Glutamatergic neuron (in vitro differentiated cells): ENCODE results near the gene HPCA. TPM values are rescaled to one million over a fixed set of nuclear protein-coding genes. Genes with fewer than 3 reads are reported as not detected.

Experiments used
- DNase-seq: peaks from one replicate; pipeline ENCODE4 v3.0.0; 2022
- H3K27ac Mint-ChIP-seq: one replicate; pipeline ENCODE4 v1.8.0; 2020; ENCODE audit warnings: mild to moderate bottlenecking, mixed read lengths, inconsistent platforms; ENCODE audit not compliant: unreplicated experiment
- H3K27me3 Mint-ChIP-seq: one replicate; pipeline ENCODE4 v1.8.0; 2020; ENCODE audit warnings: mild to moderate bottlenecking, moderate library complexity, mixed read lengths, inconsistent platforms; ENCODE audit not compliant: unreplicated experiment
- H3K36me3 Mint-ChIP-seq: one replicate; pipeline ENCODE4 v1.8.0; 2020; ENCODE audit warnings: mild to moderate bottlenecking, mixed read lengths, inconsistent platforms; ENCODE audit not compliant: unreplicated experiment
- H3K4me1 Mint-ChIP-seq: one replicate; pipeline ENCODE4 v1.8.0; 2020; ENCODE audit warnings: mild to moderate bottlenecking, low read depth, mixed read lengths, inconsistent platforms; ENCODE audit not compliant: unreplicated experiment
- H3K4me3 Mint-ChIP-seq: one replicate; pipeline ENCODE4 v1.8.0; 2020; ENCODE audit warnings: mild to moderate bottlenecking, mixed read lengths, inconsistent platforms; ENCODE audit not compliant: unreplicated experiment
- H3K9me3 Mint-ChIP-seq: one replicate; pipeline ENCODE4 v1.8.0; 2020; ENCODE audit warnings: mild to moderate bottlenecking, moderate library complexity, mixed read lengths, inconsistent platforms; ENCODE audit not compliant: unreplicated experiment
- total RNA-seq: library from RNA; stranded (reverse); fragmentation: NEBNext Ultra II Directional; extraction: Animal tissue kit (Norgen Biotek cat#: 25700); gene quantifications from one replicate; pipeline ENCODE4 v1.2.1, GENCODE V29; 2021; ENCODE audit not compliant: unreplicated experiment
- TF ChIP-seq, protein P1 (sequence below): fragments of 200-600 bp; sonication (generic); IDR thresholded peaks from one replicate; pipeline ENCODE4 v1.5.0; 2021; ENCODE audit not compliant: partially characterized antibody, unreplicated experiment

HPCA gene
- total RNA-seq, 1 donor from 2014 or later = 156 TPM

DNA sequence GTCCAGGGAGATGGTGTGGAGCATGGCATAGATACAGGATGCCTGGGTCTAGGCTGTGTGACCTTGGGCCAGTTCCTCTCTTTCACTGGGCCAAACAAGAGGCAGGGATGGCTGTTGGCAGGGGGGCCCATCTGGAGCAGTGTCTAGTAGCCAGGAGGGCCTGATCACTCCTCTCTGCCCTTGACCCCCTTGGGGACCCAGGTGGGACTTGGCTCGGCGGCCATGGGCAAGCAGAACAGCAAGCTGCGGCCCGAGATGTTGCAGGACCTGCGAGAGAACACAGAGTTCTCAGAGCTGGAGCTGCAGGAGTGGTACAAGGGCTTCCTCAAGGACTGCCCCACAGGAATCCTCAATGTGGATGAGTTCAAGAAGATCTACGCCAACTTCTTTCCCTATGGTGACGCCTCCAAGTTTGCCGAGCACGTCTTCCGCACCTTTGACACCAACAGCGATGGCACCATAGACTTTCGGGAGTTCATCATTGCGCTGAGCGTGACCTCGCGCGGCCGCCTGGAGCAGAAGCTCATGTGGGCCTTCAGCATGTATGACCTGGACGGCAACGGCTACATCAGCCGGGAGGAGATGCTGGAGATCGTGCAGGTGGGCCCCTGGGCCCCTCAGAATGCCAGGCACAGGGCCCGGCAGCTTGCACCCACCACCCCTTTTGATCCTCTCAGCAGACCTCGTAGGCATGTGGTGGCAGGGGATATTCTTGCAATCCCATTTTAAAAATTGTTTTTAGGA lies 2.6 kb downstream of the HPCA start:
- Mint-ChIP-seq H3K4me1 (peaks cover 45% of the 10 kb centered on the region), H3K27ac (no peak overlapping the region), H3K4me3 (no peak overlapping the region), H3K36me3 (peaks cover 7% of the 10 kb centered on the region), H3K9me3 (peaks cover 19% of the 10 kb centered on the region), H3K27me3 (peaks cover 10% of the 10 kb centered on the region)
- no peak for DNase-seq
- TF ChIP-seq, protein P1, sequence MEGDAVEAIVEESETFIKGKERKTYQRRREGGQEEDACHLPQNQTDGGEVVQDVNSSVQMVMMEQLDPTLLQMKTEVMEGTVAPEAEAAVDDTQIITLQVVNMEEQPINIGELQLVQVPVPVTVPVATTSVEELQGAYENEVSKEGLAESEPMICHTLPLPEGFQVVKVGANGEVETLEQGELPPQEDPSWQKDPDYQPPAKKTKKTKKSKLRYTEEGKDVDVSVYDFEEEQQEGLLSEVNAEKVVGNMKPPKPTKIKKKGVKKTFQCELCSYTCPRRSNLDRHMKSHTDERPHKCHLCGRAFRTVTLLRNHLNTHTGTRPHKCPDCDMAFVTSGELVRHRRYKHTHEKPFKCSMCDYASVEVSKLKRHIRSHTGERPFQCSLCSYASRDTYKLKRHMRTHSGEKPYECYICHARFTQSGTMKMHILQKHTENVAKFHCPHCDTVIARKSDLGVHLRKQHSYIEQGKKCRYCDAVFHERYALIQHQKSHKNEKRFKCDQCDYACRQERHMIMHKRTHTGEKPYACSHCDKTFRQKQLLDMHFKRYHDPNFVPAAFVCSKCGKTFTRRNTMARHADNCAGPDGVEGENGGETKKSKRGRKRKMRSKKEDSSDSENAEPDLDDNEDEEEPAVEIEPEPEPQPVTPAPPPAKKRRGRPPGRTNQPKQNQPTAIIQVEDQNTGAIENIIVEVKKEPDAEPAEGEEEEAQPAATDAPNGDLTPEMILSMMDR = no peak

DNA sequence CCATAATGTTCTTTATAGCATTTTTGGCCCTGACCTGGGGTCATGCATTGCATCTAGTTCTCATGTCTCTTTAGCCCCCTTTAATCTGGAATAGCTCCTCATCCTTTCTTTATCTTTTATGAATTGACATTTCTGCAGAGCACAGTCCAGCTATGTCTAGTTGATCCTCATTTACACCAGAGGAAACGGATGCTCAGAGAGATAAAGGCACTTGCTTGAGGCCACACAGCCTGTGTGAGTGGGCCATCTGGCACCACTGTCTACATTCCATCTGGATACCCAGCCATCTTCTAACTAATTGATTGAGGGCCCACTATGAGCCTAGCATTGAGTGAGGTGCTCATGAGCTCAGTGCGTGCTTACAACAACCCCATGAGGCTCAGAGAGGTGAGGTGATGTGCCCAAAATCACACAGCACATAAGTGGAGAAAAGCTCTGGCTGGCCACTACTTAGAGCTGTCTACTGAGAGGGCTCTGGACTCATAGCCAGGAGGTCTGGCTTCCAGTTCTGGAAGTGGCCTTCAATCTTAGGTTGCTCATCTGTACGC lies 3.5 kb downstream of the HPCA start:
- DNase-seq = no peak
- Mint-ChIP-seq H3K9me3 (peaks cover 19% of the 10 kb centered on the region), H3K4me3 (peak overlapping the region; percentile 47), H3K4me1 (peaks cover 41% of the 10 kb centered on the region), H3K27me3 (peaks cover 10% of the 10 kb centered on the region), H3K36me3 (peaks cover 7% of the 10 kb centered on the region), H3K27ac (peak overlapping the region; percentile 55)
- TF ChIP-seq, protein P1 = no peak

DNA sequence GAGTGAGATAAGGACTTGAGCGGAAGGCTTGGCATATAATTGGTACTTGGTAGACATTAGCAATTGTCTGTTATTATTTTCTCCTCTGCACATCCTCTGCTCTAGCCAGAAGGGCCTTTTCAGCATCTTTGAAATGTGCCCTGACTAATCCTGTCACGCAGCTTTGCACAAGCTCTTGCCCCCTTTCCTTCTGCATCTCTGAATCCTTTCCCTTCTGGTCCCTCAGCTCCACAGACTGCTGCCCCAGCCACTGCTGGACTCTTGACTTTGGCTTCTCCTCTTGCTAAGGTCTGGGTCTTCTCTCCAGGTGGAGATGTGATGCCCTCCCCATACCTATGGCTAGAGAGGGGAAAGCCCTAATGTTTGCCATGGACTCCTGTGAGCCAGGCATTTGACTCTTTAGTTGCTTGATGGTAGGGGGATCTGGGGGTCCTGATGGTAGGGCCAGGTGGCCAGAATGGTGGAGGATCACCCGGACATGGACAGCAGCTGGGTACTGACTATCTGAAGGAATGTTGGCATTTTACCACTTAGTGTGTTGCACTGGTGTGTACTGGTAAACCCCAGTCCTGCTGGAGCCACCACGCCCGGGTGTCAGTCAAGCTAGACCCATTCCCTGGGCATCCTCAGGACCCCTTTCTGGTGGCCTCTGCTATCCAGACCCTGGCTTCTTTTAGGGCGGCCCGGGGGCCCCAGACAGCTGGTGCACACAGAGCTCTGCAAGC lies 4.4 kb downstream of the HPCA start:
- TF ChIP-seq, protein P1 = no peak
- peak overlapping the region; percentile 44 for H3K27ac Mint-ChIP-seq
- H3K27me3 Mint-ChIP-seq = peaks cover 10% of the 10 kb centered on the region
- no peak for DNase-seq
- H3K4me1 Mint-ChIP-seq = peaks cover 34% of the 10 kb centered on the region
- H3K9me3 Mint-ChIP-seq = peaks cover 14% of the 10 kb centered on the region
- peak overlapping the region; percentile 28 for H3K4me3 Mint-ChIP-seq
- H3K36me3 Mint-ChIP-seq = peaks cover 7% of the 10 kb centered on the region

DNA sequence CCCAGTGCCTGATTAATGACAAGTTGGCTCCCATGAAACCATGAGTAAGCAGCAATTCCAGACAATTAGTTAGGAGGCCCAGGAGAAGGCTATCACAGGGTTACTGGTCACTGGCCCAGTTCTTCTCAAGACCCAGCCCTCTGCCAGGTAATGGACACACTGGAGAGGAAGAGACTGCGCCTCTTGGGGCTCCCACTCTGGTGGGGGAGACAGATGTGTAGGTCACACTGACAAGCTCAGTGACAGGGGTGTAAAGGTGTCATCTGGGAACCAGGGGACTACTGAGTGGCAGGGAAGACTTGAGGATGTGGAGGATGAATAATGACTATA lies 4.9 kb downstream of the HPCA start:
- TF ChIP-seq, protein P1 = no peak
- Mint-ChIP-seq H3K27me3 (peaks cover 12% of the 10 kb centered on the region), H3K27ac (no peak overlapping the region), H3K9me3 (peaks cover 14% of the 10 kb centered on the region), H3K36me3 (peaks cover 7% of the 10 kb centered on the region), H3K4me3 (no peak overlapping the region), H3K4me1 (peaks cover 34% of the 10 kb centered on the region)
- no peak for DNase-seq

DNA sequence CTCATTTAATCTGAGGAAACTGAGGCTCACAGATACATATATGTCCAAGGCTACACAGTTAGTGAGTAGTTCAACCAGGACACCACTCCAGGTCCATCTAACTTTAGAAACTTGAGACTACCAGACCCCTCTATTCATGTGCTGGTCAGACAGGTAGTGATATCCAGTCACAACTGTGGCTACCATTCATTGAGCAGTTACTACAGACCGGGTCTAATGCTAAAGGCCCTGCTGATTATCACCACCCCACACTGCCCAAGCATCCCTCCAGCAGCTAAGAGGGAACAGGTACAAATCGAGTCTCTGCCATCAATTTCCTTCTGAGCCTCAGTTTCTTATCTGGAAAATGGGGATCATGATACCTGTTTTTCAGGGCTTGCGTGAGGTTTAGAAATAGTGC lies 5.3 kb downstream of the HPCA start:
- Mint-ChIP-seq H3K9me3 (peaks cover 17% of the 10 kb centered on the region), H3K4me1 (peaks cover 34% of the 10 kb centered on the region), H3K27ac (peak overlapping the region; percentile 67), H3K36me3 (peaks cover 7% of the 10 kb centered on the region), H3K4me3 (peak overlapping the region; percentile 76), H3K27me3 (peaks cover 13% of the 10 kb centered on the region)
- TF ChIP-seq, protein P1 = no peak
- no peak for DNase-seq
